RPMI8226 (cell line): ENCODE data around the gene JAKMIP1.
"Not testable (repeated sequence)": the region's sequence is repeated elsewhere in the genome, so short reads cannot be mapped to it uniquely, and the experiment has no call there.

Experiments used
- DNase-seq: peaks from one replicate; pipeline ENCODE4 v3.0.0-alpha.2; 2015

JAKMIP1 gene

DNA sequence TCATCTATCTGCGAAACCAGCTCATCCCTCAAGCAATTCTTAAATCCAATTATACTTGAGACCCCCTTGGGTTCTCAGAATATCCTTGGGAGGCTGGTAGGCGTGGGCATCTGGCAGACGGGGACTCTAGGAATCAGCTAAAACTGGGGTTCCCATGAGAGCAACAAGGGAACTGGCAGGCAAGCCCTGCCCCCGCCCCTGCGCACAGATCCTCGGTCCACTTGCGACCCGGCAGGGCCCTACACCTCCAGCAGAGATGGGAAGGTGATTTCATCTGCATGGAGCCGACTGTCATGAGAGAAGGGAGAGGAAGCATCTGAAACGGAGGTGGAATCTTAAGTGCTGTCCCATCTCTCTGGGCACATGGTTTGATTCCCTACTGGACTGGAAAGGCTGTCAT is 172.2 kb downstream of the JAKMIP1 start:
- no peak for DNase-seq

DNA sequence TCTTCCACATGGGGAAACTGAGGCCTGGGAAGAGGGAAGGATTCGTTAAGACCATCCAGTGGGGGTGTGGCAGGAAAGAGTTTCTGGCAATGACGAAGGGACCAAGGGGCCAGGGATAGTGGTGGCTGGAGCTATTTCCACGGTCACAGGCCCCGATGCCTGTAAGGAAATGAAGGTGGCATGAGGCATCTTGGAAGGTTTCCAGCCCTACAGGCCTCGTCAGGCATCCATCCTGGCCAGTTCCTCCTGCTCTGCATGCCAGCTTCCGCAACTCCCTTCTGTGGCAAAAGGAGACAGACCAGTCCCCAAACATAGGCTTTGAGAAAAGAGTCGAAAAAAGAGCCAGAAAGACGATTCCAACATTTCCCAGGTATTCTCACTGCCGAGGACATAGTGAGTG is 173.0 kb downstream of the JAKMIP1 start:
- DNase-seq: no peak

GRCh38 chr4:6024313-6024960 is 175.9 kb downstream of the JAKMIP1 start:
- DNase-seq: no peak

GRCh38 chr4:6023731-6024130 is 176.6 kb downstream of the JAKMIP1 start:
- DNase-seq: no peak

GRCh38 chr4:6022607-6023288 is 177.6 kb downstream of the JAKMIP1 start:
- no peak for DNase-seq

DNA sequence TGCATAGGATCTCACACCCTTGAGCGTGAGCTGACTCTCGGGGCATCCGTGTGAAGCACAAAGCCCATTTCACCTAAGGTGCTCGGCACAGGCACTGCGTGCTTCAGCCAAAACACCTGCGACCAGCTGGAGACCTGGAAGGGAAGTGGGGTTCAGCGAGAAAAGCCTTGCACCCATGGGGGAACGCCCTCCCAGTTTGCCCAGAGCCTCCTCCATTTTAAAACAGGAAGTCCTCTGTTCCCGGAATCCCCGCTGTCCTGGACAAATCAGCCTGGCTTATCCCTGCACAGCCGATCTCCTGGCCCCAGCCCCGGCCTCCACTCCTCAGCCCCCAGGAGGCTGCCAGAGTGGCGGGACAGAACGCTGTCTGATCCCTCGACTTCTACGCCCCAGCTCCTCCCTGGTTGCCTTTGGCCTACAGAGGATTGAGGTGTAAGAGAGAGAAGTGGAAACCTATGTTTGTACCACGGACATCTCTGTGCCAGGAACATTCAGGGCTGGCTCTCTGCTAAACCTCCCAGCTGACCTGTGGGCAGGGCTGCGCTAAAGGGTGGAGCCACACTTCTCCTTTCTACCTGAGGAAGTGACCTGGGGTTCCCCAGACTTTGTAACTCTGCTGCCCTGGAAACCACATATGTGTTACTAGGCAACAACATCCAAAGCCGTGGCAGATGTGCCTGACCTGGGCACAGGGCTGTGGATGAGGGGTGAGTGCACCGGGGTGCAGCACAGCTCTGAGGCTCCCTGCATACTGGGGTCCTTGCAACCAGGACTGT is 178.3 kb downstream of the JAKMIP1 start:
- peak; percentile 59 for DNase-seq

DNA sequence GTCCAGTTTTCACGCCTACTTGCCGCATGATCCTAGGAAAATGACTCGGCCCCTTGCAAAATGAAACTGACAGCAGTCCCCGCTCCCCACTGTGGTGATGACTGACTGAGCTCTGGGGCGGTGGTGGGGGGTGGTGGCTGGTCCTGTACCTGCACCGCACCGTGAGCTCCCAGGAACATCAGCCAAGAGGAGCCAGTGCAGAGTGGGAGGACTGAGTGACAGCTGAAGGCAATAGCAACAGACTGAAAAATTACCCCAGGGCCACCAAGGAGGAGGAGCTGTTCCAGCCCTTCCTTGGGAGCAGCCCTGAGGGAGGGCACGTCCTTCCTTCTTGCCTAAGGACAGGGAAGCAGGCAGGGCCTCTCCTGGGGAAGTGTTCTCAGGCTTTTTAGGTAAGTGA is 179.7 kb downstream of the JAKMIP1 start:
- no peak for DNase-seq

GRCh38 chr4:6019316-6020263 is 180.8 kb downstream of the JAKMIP1 start:
- DNase-seq: peak; percentile 73

GRCh38 chr4:6018331-6018730 is 182.0 kb downstream of the JAKMIP1 start, which contains the start of gene C4orf50:
TSS of gene C4orf50 (minus strand) at chr4:6018431.
- no peak for DNase-seq

DNA sequence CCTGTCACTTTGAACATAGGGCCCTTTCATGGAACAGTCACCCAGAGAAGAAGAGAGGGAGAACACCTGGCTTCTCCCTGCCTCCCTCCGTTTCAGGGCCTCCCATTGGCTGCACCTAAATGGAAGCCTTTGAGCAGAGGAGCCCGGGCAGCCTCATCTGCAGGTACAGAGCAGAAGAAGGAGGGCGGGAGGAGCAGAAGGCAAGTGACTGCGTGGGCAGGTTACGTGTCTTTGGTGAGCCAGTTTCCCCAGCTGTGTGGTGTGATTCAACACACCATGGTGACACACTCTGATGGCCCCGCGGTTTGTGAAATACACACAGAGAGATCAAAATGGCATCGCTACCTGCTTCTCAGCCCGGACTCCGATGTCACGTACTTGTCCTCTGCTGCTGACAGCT is 182.5 kb downstream of the JAKMIP1 start:
- no peak for DNase-seq

DNA sequence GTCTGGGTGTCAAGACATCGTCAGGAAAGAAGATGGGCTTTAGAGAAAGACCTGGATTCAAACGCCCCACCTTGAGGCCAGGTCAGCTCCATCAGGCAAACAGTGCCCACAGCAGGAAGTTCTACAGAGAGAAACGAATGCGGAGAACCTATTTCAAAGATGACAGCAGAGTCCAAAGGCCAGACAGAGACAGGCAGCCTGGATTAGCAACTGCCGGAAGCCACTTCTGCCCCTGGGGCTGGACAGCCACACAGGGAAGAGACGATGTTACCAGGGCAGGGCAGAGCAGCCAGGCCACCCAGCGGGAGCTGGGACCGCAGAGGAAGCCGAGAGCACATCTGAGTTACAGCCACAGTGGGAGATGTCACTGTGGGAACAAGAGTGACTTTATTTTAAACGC is 183.3 kb downstream of the JAKMIP1 start:
- DNase-seq: no peak

DNA sequence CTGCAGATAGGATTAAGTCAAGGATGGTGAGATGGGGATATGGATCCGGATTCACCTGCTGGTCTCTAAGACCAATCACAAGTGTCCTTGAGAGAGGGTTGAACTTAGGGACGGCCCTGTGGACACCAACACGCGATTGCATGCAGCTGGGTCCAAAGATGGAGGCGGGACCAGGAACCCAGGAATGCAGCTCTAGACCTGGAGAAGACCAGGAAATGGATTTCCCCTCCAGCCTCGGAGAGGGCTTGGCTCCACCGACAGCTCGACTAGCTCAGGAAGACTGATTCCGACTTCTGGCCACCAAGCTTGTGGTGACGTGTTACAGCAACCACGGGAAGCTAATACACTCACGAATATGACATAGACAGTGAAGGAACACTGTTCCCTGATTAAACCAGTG is 186.8 kb downstream of the JAKMIP1 start:
- no peak for DNase-seq

DNA sequence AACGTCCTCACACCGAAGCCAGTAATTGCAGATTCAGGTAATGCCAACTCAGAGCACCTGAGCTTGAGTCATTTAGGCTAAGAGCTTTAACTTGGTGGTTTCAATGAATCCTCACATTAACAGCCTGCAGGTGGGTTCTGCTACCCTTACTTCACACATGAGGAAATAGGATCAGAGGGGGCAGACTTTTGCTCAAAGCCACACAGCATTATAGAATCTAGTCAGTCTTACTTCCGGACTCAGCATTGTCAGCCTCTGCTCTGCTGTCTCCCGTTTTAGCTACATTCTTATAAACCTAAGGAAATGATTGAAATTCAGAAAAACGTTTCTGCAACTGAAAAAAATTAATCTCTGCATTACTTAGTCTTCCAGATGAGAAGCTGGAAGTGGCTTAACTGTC is 188.1 kb downstream of the JAKMIP1 start:
- peak; percentile 7 for DNase-seq

DNA sequence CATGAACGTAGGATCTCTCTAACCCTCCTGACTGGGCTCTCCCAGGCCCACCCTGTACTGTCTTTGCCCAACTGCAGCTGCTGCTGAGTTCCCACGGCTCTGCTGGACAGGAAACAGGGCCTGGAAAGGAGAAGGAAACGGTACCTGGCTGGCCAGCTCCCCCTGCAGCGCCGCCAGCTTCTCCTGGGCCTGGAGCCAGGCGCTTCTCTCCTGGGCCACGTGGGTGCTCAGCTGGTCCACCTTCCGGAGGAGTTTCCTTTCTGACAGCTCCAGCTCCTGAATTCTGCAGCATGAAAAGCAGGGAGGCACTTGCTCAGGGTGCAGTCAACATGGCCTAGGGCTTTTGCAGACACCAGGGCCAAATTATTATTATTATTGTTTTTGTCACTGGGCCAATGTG is 188.7 kb downstream of the JAKMIP1 start:
- DNase-seq: peak; percentile 79

GRCh38 chr4:6011271-6011671 is 189.1 kb downstream of the JAKMIP1 start:
- peak; percentile 17 for DNase-seq

- DNase-seq: no peak
These were observed 189.6 kb downstream of the JAKMIP1 start for GRCh38 chr4:6010789-6011188.

DNA sequence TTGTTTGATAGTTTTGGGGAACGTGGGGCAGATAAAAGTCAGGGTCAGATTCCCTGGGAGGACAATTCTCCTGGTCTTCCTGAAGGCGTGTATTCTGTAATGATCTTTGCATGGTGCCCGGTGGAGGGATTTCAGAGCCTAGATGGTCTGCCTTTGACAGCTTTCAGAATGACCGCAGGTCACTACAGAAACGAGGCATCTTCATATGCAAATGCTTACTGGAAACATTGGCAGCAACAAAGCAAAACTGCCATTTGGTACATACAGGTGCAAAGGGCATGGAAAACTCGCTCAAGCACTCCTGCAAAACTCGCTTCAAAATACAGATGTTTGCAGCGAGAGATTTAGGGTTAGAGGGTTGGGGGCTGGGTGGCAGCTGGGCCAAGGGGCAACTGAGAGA is 190.9 kb downstream of the JAKMIP1 start:
- peak; percentile 57 for DNase-seq

GRCh38 chr4:6008766-6009385 is 191.5 kb downstream of the JAKMIP1 start:
- DNase-seq: peak; percentile 79

DNA sequence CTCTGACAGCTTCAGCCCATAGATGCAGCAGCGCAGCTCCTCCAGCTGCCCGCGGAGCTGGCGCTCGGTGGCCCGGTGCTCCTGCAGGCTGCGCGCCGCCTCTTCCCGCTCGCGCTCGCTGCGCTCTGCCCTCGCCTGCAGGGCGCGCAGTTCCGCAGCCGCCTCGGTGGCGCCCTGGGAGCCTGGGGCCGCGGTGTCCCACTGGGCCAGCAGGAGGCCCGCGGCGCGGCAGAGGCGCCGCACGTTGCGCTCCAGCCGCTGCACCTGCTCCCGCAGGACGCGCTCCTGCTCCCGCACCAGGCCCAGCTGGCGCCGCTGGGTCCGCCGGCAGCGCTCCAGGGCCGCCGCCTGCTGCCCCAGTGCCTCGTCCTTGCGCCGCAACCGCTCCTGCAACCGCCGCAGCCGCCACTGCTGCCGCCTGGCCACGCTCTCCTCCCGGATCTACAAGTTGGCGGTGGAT is 192.2 kb downstream of the JAKMIP1 start:
- no peak for DNase-seq

DNA sequence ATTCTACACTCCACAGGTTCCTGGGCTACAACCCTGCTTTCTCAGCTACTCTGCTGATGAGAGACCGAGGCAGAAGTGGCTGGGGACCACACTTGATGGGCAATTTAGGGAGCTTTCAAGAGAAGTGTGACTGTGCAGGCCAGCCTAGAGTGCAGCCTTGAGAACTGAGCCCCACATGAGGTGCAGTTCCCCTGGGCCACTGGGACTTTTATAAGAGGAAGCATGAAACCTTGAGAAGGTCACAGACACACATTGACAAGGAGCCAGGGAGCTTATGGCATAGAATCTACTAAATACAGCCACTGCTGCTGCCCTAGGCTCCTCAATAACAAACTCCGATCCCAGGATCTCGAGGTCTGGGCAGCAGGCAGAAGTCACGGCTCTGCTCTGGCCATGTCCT is 195.2 kb downstream of the JAKMIP1 start:
- no peak for DNase-seq

DNA sequence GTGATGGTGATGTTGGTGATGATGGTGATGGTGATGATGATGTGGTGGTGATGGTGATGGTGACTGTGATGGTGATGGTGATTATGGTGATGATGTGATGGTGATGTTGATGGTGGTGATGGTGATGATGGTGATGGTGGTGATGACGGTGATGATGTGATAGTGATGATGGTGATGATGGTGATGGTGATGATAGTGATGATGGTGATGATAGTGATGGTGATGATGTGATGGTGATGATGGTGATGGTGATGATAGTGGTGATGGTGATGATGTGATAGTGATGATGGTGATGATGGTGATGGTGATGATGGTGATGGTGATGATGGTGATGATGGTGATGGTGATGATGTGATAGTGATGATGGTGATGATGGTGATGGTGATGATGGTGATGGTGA is 196.9 kb downstream of the JAKMIP1 start:
- DNase-seq: not testable (repeated sequence)

DNA sequence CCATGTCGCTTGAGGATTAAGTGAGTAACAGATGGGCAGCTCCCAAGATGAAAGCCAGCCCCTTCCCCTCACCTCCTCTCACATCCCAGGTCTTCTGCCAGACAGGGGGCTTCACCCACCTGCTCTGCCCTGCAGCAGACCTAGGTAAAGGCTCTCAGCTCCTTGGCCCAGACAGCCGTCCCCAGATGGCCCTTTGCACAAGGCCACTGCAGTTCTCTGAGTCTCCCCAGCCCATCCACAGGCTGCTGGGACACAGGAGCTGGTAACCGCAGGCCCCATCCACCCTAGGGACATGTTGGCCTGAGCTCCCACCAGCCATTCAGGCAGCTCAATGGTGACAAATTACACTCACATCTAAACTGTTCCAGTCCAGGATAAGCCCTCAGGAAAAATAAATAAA is 197.4 kb downstream of the JAKMIP1 start:
- DNase-seq: no peak
